HG02885 (cell line): ENCODE results near the gene FBLIM1.

Experiments used
- ATAC-seq: cut with Tn5 transposase; IDR thresholded peaks from one replicate; pipeline ENCODE4 v1.9.1; 2021; ENCODE audit warnings: mild to moderate bottlenecking; ENCODE audit not compliant: unreplicated experiment, poor library complexity

Gene FBLIM1

DNA sequence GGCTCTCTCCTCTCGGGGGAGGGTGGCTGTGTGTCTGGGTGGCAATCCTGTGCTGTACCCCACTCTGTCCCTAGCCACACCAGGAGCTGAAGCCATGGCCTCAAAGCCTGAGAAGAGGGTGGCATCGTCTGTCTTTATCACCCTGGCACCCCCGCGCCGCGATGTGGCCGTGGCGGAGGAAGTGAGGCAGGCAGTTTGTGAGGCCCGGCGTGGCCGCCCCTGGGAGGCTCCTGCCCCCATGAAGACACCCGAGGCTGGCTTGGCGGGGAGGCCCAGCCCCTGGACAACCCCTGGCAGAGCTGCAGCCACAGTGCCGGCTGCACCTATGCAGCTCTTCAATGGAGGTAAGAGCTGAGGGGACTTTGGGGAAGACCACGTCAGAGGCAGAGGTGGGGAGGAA, 6.3 kb downstream of the FBLIM1 start:
- no peak for ATAC-seq

DNA sequence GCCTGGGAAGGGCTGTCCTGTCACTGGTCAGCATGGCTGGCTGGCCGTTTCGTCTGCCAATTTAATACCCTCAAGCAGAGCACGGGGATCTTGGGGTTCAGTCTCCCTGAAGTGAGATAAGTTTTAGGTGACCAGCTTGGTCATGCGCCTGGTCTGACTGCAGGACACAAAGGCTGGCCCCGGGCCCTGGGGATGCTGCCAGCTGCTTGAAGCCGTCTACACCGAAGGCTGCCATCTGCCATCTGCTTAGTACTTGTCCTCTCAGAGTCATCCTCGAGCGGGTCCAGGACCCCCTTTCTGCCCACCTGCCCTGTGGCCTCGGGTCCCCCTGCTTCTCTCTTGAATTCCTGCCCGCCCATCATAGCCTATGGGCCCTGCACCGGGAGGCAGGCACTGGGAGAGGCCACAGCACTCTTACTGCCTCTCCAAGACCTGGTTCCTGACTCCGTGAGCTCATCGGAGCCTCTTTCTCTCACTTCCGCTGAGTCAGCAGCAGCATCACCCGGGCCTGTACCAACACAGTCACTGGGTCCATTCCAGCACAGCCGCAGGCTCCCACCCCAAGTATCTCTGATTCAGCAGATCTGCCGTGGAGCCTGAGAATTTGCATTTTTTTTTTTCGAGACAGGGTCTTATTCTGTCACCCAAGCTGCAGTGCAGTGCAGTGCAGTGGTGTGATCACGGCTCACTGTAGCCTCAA, 7.0 kb downstream of the FBLIM1 start:
- no peak for ATAC-seq

DNA sequence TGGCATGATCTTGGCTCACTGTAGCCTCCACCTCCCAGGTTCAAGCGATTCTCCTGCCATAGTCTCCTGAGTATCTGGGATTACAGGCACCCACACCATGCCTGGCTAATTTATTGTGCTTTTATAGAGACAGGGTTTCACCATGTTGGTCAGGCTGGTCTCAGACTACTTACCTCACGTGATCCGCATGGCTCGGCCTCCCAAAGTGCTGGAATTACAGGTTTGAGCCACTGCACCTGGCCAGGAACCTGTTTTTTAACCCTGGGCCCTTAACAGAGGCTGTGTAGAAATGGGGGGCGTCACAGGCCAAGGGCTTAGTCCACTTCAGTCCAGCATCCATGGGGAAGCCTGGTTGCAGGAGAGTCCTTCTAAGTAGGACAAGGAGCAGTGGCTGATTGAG, 9.3 kb downstream of the FBLIM1 start:
- no peak for ATAC-seq

DNA sequence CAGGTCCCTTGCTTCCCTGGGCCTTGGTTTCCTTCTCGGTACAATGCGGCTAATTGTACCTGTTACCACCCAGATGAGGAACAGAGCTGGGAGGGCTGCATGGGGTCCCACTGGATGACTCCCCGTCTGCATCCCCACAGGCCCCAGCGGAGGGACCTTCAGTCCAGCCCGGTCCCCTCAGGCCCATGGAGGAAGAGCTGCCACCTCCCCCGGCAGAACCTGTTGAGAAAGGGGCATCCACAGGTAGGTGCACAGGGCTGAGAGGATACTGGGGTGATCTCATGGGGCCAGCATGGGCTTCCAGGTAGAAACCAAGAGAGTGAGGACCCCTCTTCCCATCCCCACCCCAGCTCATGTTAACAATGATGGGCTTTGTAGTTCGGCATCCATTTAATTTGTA, 9.8 kb downstream of the FBLIM1 start:
- ATAC-seq = no peak

DNA sequence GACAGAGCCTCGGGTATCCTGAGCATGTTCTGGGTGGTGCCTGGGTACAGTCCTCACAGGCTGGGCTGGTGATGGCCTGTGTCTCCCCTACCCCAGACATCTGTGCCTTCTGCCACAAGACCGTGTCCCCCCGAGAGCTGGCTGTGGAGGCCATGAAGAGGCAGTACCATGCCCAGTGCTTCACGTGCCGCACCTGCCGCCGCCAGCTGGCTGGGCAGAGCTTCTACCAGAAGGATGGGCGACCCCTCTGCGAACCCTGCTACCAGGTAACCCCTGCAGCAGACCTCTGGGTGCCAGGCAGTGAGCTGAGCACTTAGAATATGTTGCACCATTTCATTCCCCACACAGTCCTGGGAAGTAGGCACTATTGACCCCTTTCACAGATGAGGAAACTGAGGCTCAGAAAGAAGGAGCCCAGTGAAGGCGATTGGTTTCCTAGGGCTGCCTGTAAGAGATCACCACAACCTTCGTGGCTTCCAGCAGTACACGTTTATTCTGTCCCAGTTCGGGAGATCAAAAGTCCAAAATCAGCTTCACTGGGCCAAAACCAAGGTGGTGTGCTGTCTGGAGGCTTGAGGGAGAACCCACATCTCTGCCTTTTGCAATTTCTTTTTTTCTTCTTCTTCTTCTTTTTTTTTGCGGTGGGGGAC, 11.8 kb downstream of the FBLIM1 start:
- no peak for ATAC-seq

DNA sequence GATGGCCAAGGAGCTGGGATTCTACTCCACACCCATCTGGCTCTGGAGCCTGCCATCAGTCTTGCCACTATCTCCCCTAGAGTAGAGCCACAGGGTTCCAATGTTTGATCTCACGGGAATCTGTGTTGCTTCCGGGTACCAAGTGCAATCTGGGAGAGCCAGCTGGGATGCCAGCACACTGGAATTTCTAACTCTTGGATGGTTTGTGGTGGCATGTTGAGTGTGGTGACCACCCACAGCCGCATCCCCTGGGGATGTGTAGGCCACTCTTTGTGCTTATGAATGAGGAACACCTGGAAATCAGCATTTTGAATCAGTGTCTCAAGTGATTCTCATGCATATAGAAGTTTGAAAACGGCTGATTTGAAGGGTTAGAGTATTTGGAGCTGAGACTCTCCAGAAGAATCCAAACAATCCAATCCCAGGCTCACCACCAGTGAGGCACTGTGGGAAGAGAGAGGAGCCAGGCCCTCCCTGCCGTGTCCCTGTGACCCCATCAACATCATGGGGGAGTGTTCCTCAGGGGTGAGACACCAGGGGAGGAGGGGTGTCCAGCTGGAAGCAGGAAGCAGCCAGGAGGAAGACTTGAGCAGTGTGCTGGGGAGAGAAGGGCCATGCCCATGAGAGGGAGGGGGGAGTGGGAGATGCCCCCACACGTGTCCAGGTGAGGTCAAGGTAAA, 13.4 kb downstream of the FBLIM1 start:
- no peak for ATAC-seq

DNA sequence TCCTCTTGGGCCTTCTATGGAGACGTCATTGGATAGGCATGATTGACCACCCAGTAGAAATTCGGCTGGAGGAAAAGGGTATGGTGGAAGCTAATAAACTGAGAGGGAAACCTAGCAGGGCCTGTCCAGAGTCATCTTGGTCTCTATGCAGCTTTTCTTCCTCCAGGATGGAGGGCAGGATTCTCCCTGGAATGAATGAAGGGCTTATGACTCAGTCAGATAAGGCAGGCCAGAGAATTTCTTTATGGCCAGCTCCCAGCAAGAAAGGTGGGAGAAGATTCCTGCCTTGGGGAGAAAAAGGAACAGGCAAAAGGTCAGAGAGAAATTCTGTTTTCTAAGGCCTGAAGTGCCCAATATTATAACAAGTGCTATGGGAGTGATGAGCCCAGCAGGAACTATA, 17.1 kb downstream of the FBLIM1 start:
- no peak for ATAC-seq

DNA sequence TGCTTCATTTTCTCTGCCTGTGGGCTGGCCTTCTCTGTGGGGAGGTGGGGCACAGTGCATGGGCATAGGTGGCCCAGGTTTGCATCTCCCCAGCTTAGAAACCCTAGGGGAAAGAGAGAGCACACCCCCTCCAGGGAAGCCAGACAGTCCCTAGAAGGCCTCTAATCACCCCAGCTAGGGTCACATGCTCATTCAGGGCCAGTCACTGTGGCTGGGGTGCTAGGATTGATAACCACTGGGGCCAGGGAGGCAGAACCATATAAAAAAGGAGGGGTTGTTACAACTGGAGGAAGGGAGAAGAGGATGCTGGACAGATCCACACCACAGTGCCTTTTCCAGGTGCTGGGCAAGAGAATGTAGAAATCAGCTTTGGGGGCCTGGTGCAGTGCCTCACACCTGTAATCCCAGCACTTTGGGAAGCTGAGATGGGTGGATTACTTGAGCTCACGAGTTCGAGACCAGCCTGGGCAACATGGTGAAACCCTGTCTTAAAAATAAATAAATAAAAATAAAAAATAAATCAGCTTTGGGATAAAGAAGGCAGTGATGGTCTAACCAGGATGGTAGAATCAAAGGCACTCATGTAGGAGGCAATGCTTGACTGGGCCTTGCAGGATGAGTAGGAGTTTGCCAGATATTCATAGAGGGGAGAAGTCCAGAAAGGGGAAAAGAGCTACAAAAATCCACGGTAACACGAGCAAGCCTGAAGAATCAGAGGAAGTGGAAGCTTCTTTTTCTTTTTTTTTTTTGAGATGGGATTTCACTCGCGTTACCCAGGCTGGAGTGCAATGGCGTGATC, 19.5 kb downstream of the FBLIM1 start:
- ATAC-seq = no peak

DNA sequence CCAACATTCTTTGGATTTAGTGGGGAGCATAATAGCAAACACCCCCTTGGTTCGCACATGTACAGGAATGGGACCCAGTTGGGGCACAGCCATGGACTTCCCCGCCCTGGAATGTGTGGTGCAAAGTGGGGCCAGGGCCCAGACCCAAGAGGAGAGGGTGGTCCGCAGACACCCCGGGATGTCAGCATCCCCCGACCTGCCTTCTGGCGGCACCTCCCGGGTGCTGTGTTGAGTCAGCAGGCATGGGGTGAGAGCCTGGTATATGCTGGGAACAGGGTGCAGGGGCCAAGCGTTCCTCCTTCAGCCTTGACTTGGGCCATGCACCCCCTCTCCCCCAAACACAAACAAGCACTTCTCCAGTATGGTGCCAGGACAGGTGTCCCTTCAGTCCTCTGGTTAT, 27.1 kb downstream of the FBLIM1 start:
- ATAC-seq = no peak

DNA sequence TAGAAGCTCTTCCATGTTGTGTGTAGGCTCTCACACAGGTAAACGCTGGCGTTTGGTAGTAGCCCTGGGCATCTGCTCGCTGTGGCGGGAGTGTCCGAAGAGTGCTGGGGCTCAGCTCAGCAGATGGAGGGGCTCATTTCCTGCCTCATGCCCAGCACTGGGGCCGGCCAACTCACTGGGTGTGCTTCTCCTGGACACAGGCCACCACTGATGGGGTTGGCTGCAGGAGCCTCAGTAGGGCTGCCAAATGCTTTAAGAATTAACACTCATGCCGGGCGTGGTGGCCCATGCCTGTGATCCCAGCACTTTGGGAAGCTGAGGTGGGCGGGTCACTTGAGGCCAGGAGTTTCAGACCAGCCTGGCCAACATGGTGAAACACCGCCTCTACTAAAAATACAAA, 28.0 kb downstream of the FBLIM1 start:
- no peak for ATAC-seq

DNA sequence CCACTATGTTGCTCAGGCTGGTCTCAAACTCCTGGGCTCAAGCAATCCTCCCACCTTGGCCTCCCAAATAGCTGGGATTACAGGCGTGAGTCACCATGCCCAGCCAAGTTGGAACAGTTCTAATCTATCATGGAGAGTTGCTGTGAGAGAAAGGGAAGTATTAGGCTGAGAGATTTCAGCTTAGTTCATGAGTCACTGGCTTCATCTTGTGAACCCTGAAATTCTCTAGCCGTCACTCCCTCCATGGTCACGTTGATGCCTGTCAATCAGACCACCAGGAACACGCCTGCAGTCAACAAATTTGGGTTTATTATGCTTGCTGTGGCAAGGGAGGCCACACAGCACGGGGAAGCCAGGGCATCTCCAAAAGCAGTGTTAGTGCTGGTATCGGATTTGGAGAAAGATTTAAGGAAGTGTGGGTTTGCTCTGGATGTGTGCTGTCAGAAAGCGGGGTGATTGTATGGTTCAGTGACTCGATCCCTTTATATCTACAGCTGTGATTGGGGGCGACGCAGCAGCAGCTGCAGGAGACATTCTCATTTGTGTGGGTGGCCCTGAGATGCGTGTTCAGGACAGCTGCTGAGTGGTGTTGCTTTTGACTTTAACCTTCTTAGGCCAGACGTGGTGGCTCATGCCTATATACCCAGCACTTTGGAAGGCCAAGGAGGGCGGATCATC, 30.2 kb downstream of the FBLIM1 start:
- ATAC-seq = no peak

DNA sequence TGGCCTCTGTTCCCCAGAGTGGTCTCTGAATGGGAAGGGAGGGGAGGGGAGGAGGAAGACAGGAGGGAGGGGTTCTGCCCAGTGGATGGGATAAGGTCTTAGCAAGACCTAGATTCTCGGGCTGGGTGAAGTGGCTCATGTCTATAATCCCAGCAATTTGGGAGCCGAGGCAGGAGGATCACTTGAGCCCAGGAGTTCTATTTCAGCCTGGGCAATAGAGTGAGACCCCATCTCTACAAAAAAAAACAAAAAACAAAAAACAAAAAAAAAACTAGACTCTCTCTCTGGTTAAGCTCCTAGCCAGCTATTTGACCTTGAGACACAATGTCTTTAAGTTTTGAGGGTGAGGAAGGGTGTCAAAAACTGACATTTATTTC, 37.5 kb downstream of the FBLIM1 start:
- no peak for ATAC-seq

DNA sequence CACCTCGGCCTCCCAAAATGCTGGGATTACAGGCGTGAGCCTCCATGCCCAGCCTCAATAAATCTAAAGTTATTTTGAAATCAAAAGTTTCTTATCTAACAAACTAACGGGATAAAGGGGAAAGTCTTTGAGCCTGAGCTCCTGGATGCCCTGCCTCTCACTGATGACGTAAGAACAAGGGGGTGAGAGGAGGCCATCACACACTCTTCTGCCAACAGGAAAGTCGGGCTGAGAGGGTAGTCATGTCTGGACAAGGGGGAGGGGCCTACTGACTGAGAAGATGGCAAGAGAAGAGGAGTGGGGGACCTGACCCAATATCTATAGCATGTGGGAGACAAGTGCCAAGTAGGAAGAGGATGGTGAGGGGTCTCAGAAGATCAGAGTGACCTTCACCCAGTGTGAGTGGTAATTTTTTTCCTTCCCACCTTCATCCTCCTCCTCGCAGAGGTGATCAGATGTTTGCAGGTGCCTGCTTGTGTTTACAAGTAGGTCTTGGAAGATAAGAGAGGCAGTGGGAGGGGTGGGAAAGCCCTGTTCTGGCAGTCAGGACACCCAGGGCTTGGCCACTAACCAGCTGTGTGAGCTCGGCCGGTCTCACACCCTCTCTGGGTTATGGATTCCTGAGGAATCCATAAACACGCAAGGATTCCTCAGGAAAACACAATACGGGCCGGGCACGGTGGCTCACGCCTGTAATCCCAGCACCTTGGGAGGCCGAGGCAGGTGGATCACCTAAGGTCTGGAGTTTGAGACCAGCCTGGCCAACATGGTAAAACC, 39.2 kb downstream of the FBLIM1 start:
- ATAC-seq = no peak

DNA sequence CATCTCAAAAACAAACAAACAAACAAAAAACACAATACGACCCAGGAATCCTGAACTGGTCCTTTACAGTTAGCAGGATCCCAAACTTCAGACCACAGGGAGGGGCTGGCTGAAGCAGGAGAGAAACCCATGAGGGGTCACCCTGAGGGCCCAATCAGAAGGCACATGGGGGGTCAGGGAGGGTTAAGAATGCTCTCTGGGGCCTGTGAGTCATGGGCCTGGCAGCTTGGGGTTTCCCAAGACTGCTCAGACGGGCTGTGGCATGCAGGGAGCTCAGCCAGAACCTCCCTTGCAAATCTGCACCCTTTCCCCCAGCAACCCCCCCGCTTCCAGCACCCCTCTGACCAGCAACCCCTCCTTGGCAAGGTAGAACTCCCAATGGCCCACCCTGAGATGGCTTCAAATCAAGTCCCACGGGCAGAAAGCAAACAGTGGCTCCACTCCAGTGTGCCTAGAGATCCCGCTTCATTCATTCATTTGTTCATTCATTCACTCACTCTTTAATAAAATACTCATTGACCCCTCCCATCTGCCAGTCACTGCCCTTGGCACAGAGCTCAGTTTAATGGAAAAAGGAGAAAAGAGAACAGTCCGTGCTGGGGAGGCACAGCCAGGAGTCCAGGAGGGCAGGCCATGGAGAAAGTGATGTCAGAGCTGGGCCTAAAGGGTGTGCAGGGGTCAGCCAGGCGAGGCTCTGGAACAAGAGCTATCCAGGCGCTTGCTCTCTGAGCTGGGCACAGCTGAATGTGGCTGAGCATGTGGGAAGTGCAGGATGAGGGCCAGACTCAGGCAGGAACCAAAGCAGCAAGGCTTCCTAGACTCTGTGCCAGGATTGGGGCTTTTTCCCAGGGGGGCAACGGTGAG, 40.6 kb downstream of the FBLIM1 start:
- ATAC-seq = no peak

DNA sequence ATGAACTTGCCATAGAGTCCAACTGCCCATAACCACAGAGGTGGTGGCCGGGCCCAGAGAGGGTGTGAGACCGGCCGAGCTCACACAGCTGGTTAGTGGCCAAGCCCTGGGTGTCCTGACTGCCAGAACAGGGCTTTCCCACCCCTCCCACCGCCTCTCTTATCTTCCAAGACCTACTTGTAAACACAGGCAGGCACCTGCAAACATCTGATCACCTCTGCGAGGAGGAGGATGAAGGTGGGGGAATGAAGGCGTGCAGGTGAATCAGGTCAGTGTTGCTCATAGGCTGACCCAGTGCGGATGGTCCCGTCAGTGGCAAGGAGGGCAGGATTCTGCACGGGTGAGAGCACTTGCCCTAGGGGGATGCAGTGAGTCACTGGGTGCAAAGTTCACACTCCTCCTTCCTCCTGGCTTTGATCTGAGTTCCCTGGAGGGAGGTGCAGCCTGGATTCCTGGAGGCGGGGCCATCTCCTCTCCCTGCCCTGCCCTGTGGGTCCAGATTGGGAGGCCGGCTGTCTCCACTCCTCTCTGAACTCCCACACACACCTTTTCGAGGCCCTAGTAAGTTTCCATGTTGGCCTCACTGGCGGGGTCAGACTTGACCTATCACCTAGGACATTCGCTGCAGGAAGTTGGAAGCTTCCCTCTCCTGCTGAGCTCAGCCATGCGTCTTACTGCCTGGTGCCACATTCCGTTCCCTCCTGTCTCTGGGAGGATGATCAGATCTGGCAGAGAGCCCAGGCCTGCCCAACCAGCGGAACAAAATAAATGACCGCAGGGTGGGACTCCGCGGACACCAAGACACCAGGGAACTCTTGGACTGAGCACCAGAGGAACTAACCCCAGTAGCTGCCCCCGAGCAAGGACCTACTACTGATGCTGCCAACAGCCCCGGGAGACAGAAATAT, 41.6 kb downstream of the FBLIM1 start:
- no peak for ATAC-seq

DNA sequence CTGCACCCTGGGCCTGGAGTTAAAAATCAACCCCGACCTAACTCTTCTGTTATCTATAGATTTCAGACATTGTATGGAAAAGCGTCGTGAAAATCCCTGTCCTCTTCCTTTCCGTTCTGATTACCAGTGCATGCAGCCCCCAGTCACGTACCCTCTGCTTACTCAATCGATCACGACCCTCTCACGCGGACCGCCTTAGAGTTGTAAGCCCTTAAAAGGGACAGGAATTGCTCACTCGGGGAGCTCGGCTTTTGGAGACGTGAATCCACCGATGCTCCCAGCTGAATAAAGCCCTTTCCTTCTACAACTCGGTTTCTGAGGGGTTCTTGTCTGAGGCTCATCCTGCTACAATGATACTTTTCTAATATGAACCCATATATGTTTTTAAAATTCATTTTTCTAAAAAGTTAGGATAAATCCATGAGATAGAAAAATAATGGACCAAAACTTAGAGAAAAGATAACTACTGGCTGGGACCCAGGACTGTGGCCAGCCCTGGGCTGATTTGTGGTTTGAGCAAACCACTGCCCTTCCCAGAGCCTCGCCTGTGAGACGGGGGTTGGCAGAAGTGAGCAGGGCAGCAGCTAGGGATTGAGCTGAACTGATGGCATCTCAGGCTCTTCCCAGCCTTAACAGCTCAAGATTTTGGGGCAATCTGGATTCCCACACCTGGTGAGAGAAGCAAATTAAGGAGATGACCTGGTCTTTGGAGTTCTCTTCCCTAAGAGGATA, 43.8 kb downstream of the FBLIM1 start:
- no peak for ATAC-seq

DNA sequence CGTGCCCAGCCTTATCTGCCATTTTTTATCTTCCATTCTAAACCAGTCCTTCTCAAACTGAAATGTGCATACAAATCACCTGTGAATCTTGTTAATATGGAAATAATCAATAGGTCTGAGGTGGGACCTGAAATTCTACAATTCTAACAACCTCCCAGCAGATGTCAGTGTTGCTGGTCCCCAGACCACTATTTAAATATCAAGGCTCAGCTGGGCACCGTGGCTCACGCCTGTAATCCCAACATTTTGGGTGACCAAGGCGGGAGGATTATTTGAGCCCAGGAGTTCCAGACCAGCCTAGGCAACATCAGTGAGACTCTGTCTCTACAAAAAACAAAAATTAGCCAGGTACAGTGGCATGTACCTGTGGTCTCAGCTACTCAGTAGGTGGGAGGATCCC, 44.8 kb downstream of the FBLIM1 start:
- no peak for ATAC-seq
